ENCODE data around the gene PRCC. TPM values are rescaled to one million over a fixed set of nuclear protein-coding genes. Genes with fewer than 3 reads are reported as not detected.

The PRCC gene
- polyA plus RNA-seq, 3 donors = 26.7 to 37.1 (median 29.6) TPM

DNA sequence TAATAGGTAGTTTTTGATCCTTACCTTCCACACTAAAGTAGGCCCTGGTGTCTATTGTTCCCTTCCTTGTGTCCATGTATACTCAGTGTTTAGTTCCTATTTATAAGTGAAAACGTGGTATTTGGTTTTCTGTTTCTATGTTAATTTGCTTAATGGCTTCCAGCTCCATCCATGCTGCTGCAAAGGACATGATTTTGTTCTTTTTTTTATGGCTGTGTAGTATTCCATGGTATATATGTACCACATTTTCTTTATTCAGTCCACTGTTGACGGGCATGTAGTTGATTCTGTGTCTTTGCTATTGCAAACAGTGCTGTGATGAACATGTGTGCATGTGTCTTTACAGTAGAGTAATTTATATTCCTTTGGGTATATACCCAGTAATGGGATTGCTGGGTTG lies 20.8 kb downstream of the PRCC start:
- WGBS (ENCODE audit: insufficient coverage) = no CpG with 5 or more reads among the region's 2 CpGs
- H3K36me3 ChIP-seq (replicated peaks in 1 of 2; ENCODE audit: control insufficient read depth in 1 of 2, insufficient read depth in 2 of 2, low read length in 2 of 2) = peaks cover 63 to 95% of the 10 kb centered on the region in 2 donors
- intact Hi-C loops (cut with micrococcal nuclease) = no loop called here

GRCh38 chr1:156789621-156790318 lies 22.4 kb downstream of the PRCC start:
- H3K36me3 Mint-ChIP-seq = peaks cover 74 to 93% of the 10 kb centered on the region in 2 donors
- no peaks in the 10 kb centered on the region for H3K9me3 ChIP-seq (replicated peaks in 1 of 2; ENCODE audit: control insufficient read depth in 1 of 2, insufficient read depth in 1 of 2, low read length in 2 of 2)
- H4K20me1 ChIP-seq (ENCODE audit: insufficient read depth, low read length) = peaks cover 14% of the 10 kb centered on the region
- no peak overlapping the region for H3K4me3 ChIP-seq (replicated peaks in 1 of 3; ENCODE audit: low read depth in 2 of 3, low read length in 3 of 3)
- no peak for DNase-seq
- H3K27me3 ChIP-seq (ENCODE audit: control insufficient read depth in 2 of 2, insufficient read depth in 2 of 2, low read length in 2 of 2) = no peaks in the 10 kb centered on the region
- no peak overlapping the region for H2AFZ ChIP-seq (ENCODE audit: insufficient read depth, low read depth, low read length, poor library complexity, severe bottlenecking)
- no peak overlapping the region for H3K27ac Mint-ChIP-seq
- peaks cover 68 to 98% of the 10 kb centered on the region in 2 donors for H3K36me3 ChIP-seq (replicated peaks in 1 of 2; ENCODE audit: control insufficient read depth in 1 of 2, insufficient read depth in 2 of 2, low read length in 2 of 2)
- H3K4me2 ChIP-seq (replicated peaks; ENCODE audit: extremely low read depth, low read length, poor library complexity, severe bottlenecking) = no peak overlapping the region
- no peak overlapping the region for H3K27ac ChIP-seq (ENCODE audit: low read depth in 1 of 2, low read length in 2 of 2)
- peaks cover 3 to 4% of the 10 kb centered on the region in 2 donors for H3K4me1 ChIP-seq (ENCODE audit: control insufficient read depth in 1 of 2, insufficient read depth in 2 of 2, low read length in 2 of 2)
- H3K9ac ChIP-seq (ENCODE audit: insufficient read depth, low read length, poor library complexity, severe bottlenecking) = no peak overlapping the region
- no peaks in the 10 kb centered on the region for H3K9me3 Mint-ChIP-seq
- H3K4me3 Mint-ChIP-seq = no peak overlapping the region
- 95% methylated on average over 4 of the region's 4 CpGs for WGBS (ENCODE audit: insufficient coverage)
- no peaks in the 10 kb centered on the region for H3K27me3 Mint-ChIP-seq (ENCODE audit: low read depth in 3 of 3)
- TF ChIP-seq, protein P1, sequence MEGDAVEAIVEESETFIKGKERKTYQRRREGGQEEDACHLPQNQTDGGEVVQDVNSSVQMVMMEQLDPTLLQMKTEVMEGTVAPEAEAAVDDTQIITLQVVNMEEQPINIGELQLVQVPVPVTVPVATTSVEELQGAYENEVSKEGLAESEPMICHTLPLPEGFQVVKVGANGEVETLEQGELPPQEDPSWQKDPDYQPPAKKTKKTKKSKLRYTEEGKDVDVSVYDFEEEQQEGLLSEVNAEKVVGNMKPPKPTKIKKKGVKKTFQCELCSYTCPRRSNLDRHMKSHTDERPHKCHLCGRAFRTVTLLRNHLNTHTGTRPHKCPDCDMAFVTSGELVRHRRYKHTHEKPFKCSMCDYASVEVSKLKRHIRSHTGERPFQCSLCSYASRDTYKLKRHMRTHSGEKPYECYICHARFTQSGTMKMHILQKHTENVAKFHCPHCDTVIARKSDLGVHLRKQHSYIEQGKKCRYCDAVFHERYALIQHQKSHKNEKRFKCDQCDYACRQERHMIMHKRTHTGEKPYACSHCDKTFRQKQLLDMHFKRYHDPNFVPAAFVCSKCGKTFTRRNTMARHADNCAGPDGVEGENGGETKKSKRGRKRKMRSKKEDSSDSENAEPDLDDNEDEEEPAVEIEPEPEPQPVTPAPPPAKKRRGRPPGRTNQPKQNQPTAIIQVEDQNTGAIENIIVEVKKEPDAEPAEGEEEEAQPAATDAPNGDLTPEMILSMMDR (IDR thresholded peaks at IDR 0.05) = no peak
- peaks cover 4% of the 10 kb centered on the region for H3K79me2 ChIP-seq (ENCODE audit: insufficient read depth, low read length)
- peaks cover 12% of the 10 kb centered on the region for H3K4me1 Mint-ChIP-seq
- intact Hi-C loops (cut with micrococcal nuclease) = loop anchor here in 1 of 2 donors (10.0 kb wide), 1 partner anchor 65 kb away; the partner anchor contains the start of gene INSRR

More for the DNA sequence above, 20.8 kb downstream of the PRCC start:
- TF ChIP-seq, protein P1 (IDR thresholded peaks at IDR 0.05) = no peak
- Histone ChIP-seq H3K79me2 (ENCODE audit: insufficient read depth, low read length) (peaks cover 10% of the 10 kb centered on the region), H3K27ac (ENCODE audit: low read depth in 1 of 2, low read length in 2 of 2) (no peak overlapping the region), H4K20me1 (ENCODE audit: insufficient read depth, low read length) (peaks cover 24% of the 10 kb centered on the region), H3K4me2 (replicated peaks; ENCODE audit: extremely low read depth, low read length, poor library complexity, severe bottlenecking) (no peak overlapping the region), H3K27me3 (ENCODE audit: control insufficient read depth in 2 of 2, insufficient read depth in 2 of 2, low read length in 2 of 2) (no peaks in the 10 kb centered on the region), H3K9ac (ENCODE audit: insufficient read depth, low read length, poor library complexity, severe bottlenecking) (no peak overlapping the region), H2AFZ (ENCODE audit: insufficient read depth, low read depth, low read length, poor library complexity, severe bottlenecking) (no peak overlapping the region), H3K4me1 (ENCODE audit: control insufficient read depth in 1 of 2, insufficient read depth in 2 of 2, low read length in 2 of 2) (peaks cover 3 to 4% of the 10 kb centered on the region in 2 donors), H3K9me3 (replicated peaks in 1 of 2; ENCODE audit: control insufficient read depth in 1 of 2, insufficient read depth in 1 of 2, low read length in 2 of 2) (no peaks in the 10 kb centered on the region), H3K4me3 (replicated peaks in 1 of 3; ENCODE audit: low read depth in 2 of 3, low read length in 3 of 3) (no peak overlapping the region)
- Mint-ChIP-seq H3K9me3 (no peaks in the 10 kb centered on the region), H3K27ac (no peak overlapping the region), H3K36me3 (peaks cover 72 to 90% of the 10 kb centered on the region in 2 donors), H3K27me3 (ENCODE audit: low read depth in 3 of 3) (no peaks in the 10 kb centered on the region), H3K4me1 (peaks cover 12% of the 10 kb centered on the region), H3K4me3 (no peak overlapping the region)
- no peak for DNase-seq
